HEK293 (cell line): ENCODE data around the gene OTOS.

Experiments used
- CTCF ChIA-PET: fragments of 350-600 bp; formaldehyde crosslinking; extraction: SDS; loops from one replicate; lab custom pipeline; 2021; ENCODE audit warnings: antibody characterized with exemption; lab: Yijun Ruan, JAX
- POLR2A ChIA-PET: fragments of 300-600 bp; formaldehyde crosslinking; extraction: SDS; loops from one replicate; lab custom pipeline; 2020; ENCODE audit warnings: antibody characterized with exemption, inconsistent platforms; lab: Yijun Ruan, JAX
- H3K27ac ChIP-seq: fragments of 200-500 bp; sonication (Bioruptor generic); 2 replicates; pipeline ENCODE4 v1.5.1; 2014; ENCODE audit warnings: low read depth, low read length, control low read depth, inconsistent platforms; ENCODE audit errors: extremely low read depth
- H3K36me3 ChIP-seq, 2 experiments: fragments of 200-500 bp in 1 of 2; sonication (Bioruptor generic) in 1 of 2; 1 replicate in 1 of 2; 2 replicates in 1 of 2; pipeline ENCODE4 v1.5.1; 2014 to 2017; ENCODE audit warnings: inconsistent platforms in 2 of 2, low read length in 2 of 2; ENCODE audit not compliant: control insufficient read depth in 2 of 2, insufficient read depth in 1 of 2
- H3K4me1 ChIP-seq: fragments of 200-500 bp; sonication (Bioruptor generic); 2 replicates; pipeline ENCODE4 v1.5.1; 2014; ENCODE audit warnings: mild to moderate bottlenecking, low read length, inconsistent platforms; ENCODE audit not compliant: control insufficient read depth, insufficient read depth
- H3K4me3 ChIP-seq: 2 replicates; pipeline ENCODE4 v1.5.1; 2011; ENCODE audit warnings: low read depth, mild to moderate bottlenecking, control low read depth, low read length, moderate library complexity
- H3K9me3 ChIP-seq: fragments of 200-500 bp; sonication (Bioruptor generic); 2 replicates; pipeline ENCODE4 v1.5.1; 2014; ENCODE audit warnings: low read depth, low read length, inconsistent platforms; ENCODE audit not compliant: control insufficient read depth, insufficient read depth
- AEBP2 ChIP-seq: fragments of 450-650 bp; formaldehyde crosslinking; IDR thresholded peaks from 2 replicates; pipeline ENCODE4 v1.5.1; 2016; ENCODE audit warnings: missing biosample characterization, missing genetic modification characterization, borderline replicate concordance
- BCL11A ChIP-seq: fragments of 450-650 bp; formaldehyde crosslinking; IDR thresholded peaks from 2 replicates; pipeline ENCODE4 v1.5.1; 2016; ENCODE audit warnings: low read depth, missing biosample characterization, missing genetic modification characterization
- EGR2 ChIP-seq: fragments of 450-650 bp; formaldehyde crosslinking; IDR thresholded peaks from 2 replicates; pipeline ENCODE4 v1.5.1; 2016; ENCODE audit warnings: low read depth, missing biosample characterization, missing genetic modification characterization
- HOXA7 ChIP-seq: sonication (generic); formaldehyde crosslinking; IDR thresholded peaks from 2 replicates; pipeline ENCODE4 v1.8.1; 2022; ENCODE audit warnings: missing genetic modification reagents, borderline replicate concordance
- KLF10 ChIP-seq: fragments of 450-650 bp; IDR thresholded peaks from 2 replicates; pipeline ENCODE4 v1.5.1; 2018; ENCODE audit warnings: missing biosample characterization, mild to moderate bottlenecking, missing genetic modification characterization
- MYNN ChIP-seq: fragments of 450-650 bp; formaldehyde crosslinking; IDR thresholded peaks from 2 replicates; pipeline ENCODE4 v1.5.1; 2016; ENCODE audit warnings: missing biosample characterization, missing genetic modification characterization, borderline replicate concordance
- PRDM10 ChIP-seq: fragments of 450-650 bp; formaldehyde crosslinking; IDR thresholded peaks from 2 replicates; pipeline ENCODE4 v1.5.1; 2016; ENCODE audit warnings: missing biosample characterization, missing genetic modification characterization
- TSHZ1 ChIP-seq: fragments of 450-650 bp; formaldehyde crosslinking; IDR thresholded peaks from 2 replicates; pipeline ENCODE4 v1.5.1; 2016; ENCODE audit warnings: missing biosample characterization, missing genetic modification characterization, borderline replicate concordance
- ZBTB10 ChIP-seq: fragments of 450-650 bp; formaldehyde crosslinking; IDR thresholded peaks from 2 replicates; pipeline ENCODE4 v1.5.1; 2016; ENCODE audit warnings: missing biosample characterization, missing genetic modification characterization
- ZBTB26 ChIP-seq: fragments of 450-650 bp; formaldehyde crosslinking; optimal IDR thresholded peaks from 2 replicates; pipeline ENCODE3; 2016; ENCODE audit warnings: missing biosample characterization, mild to moderate bottlenecking, missing genetic modification characterization
- ZBTB6 ChIP-seq: fragments of 450-650 bp; formaldehyde crosslinking; IDR thresholded peaks from 2 replicates; pipeline ENCODE4 v1.5.1; 2017; ENCODE audit warnings: missing biosample characterization, missing genetic modification characterization
- ZNF335 ChIP-seq: fragments of 450-650 bp; formaldehyde crosslinking; conservative IDR thresholded peaks from 2 replicates; pipeline ENCODE4 v1.5.1; 2016; ENCODE audit warnings: missing biosample characterization, missing genetic modification characterization
- ZNF416 ChIP-seq: fragments of 450-650 bp; formaldehyde crosslinking; IDR thresholded peaks from 2 replicates; pipeline ENCODE4 v1.5.1; 2016; ENCODE audit warnings: missing biosample characterization, missing genetic modification characterization
- ZNF530 ChIP-seq: fragments of 450-650 bp; formaldehyde crosslinking; IDR thresholded peaks from 2 replicates; pipeline ENCODE4 v1.5.1; 2016; ENCODE audit warnings: low read depth, missing biosample characterization, missing genetic modification characterization
- ZNF580 ChIP-seq: fragments of 450-650 bp; formaldehyde crosslinking; IDR thresholded peaks from 2 replicates; pipeline ENCODE4 v1.5.1; 2016; ENCODE audit warnings: missing biosample characterization, missing genetic modification characterization
- ZNF830 ChIP-seq: fragments of 450-650 bp; IDR thresholded peaks from 2 replicates; pipeline ENCODE4 v1.5.0; 2018; ENCODE audit warnings: missing biosample characterization, missing genetic modification characterization, low read depth, mild to moderate bottlenecking, moderate library complexity
- ZNF843 ChIP-seq: fragments of 450-650 bp; formaldehyde crosslinking; IDR thresholded peaks from 2 replicates; pipeline ENCODE4 v1.5.1; 2016; ENCODE audit warnings: missing biosample characterization, missing genetic modification characterization

The OTOS gene

GRCh38 chr2:240107477-240107796 lies 33.0 kb downstream of the OTOS start (continued):
- TF ChIP-seq TSHZ1 (tag by site-specific recombination), result no peak
- TF ChIP-seq ZBTB10 (tag by site-specific recombination), result no peak
- TF ChIP-seq ZNF830 (tag by site-specific recombination), result no peak
- no peak for TF ChIP-seq KLF10 (tag by site-specific recombination)
- TF ChIP-seq ZBTB6, result no peak

GRCh38 chr2:240106765-240107476 lies 33.5 kb downstream of the OTOS start:
- ChIA-PET POLR2A (interaction anchor here (0.6 kb wide), 1 partner anchor 93 kb away, joined by 4 read pairs; no protein-coding TSS in a partner anchor), CTCF (interaction anchor here (0.7 kb wide), 1 partner anchor 229 kb away, joined by 3 read pairs; no protein-coding TSS in a partner anchor)
- no peak overlapping the region for H3K4me3 ChIP-seq
- H3K9me3 ChIP-seq, result no peaks in the 10 kb centered on the region
- TF ChIP-seq MYNN (tag by site-specific recombination) (no peak), BCL11A (no peak), ZNF843 (tag by site-specific recombination) (no peak), ZNF830 (tag by site-specific recombination) (no peak), ZNF416 (tag by site-specific recombination) (no peak), AEBP2 (tag by site-specific recombination) (no peak), EGR2 (tag by site-specific recombination) (no peak), HOXA7 (no peak), KLF10 (tag by site-specific recombination) (no peak), PRDM10 (no peak), ZNF530 (tag by site-specific recombination) (no peak), ZNF335 (tag by site-specific recombination) (no peak), ZBTB26 (tag by site-specific recombination) (no peak), ZNF580 (no peak)
- H3K4me1 ChIP-seq, result peaks cover 2% of the 10 kb centered on the region; the same call in 1 of the 2 replicates
- no peaks in the 10 kb centered on the region for H3K36me3 ChIP-seq
- H3K27ac ChIP-seq, result no peak overlapping the region
